ENCODE data around the gene VCX. TPM values are rescaled to one million over a fixed set of nuclear protein-coding genes. Genes with fewer than 3 reads are reported as not detected.

VCX gene
- total and polyA plus RNA-seq, 9 of the 15 experiments (the other 6 are each of a cell fraction or from before 2014, with no cell fraction given): 0.83 to 35.3 (median 9.5) TPM

- no peak for TF ChIP-seq ZBTB40 (IDR thresholded peaks at IDR 0.05)
- no peak for TF ChIP-seq ZBTB40 (CRISPR knock-in tag; IDR thresholded peaks at IDR 0.05)
- TF ChIP-seq SRSF1 (IDR thresholded peaks at IDR 0.05; ENCODE audit: low read depth, low read length): no peak
- TF ChIP-seq ZNF57 (CRISPR knock-in tag; IDR thresholded peaks at IDR 0.05): no peak
- TF ChIP-seq BCL6 (CRISPR knock-in tag; IDR thresholded peaks at IDR 0.05): no peak
- TF ChIP-seq AFF1 (IDR thresholded peaks at IDR 0.05; ENCODE audit: low read depth in 1 of 2, partially characterized antibody in 2 of 2): no peak
- no peak for TF ChIP-seq HBP1 (CRISPR knock-in tag; IDR thresholded peaks at IDR 0.05)
- TF ChIP-seq POLR2AphosphoS2 (IDR thresholded peaks at IDR 0.05; ENCODE audit: low read length): no peak
Measured at GRCh38 chrX:7889680-7890079, 46.7 kb downstream of the VCX start (continued).

Measured in K562 (cell line).